Loucy (cell line): Measurements from ENCODE around the gene ACSF3.

ENCODE experiments used
- H2AFZ ChIP-seq: fragments of 200-600 bp; sonication (generic); 2 replicates; pipeline ENCODE4 v1.6.0; 2016; ENCODE audit warnings: antibody characterized with exemption, mild to moderate bottlenecking, low read length, moderate library complexity
- H3F3A ChIP-seq: fragments of 200-600 bp; 2 replicates; pipeline ENCODE4 v1.6.0; 2016; ENCODE audit warnings: antibody characterized with exemption, low read depth, mild to moderate bottlenecking
- H3K27me3 ChIP-seq: fragments of 200-600 bp; sonication (generic); 2 replicates; pipeline ENCODE4 v1.6.1; 2014; ENCODE audit warnings: low read length, mild to moderate bottlenecking; ENCODE audit not compliant: insufficient read depth, poor library complexity, severe bottlenecking
- H3K36me3 ChIP-seq: fragments of 200-600 bp; sonication (generic); 2 replicates; pipeline ENCODE4 v1.6.1; 2016; ENCODE audit warnings: low read length; ENCODE audit not compliant: insufficient read depth
- H3K4me1 ChIP-seq: fragments of 200-600 bp; sonication (generic); 2 replicates; pipeline ENCODE4 v1.5.1; 2014; ENCODE audit warnings: low read length, mild to moderate bottlenecking; ENCODE audit not compliant: insufficient read depth, poor library complexity, severe bottlenecking
- H3K4me2 ChIP-seq: fragments of 200-600 bp; sonication (generic); 2 replicates; pipeline ENCODE4 v1.6.0; 2014; ENCODE audit warnings: antibody characterized with exemption, low read length, low read depth, mild to moderate bottlenecking; ENCODE audit not compliant: poor library complexity, severe bottlenecking
- H3K4me3 ChIP-seq: fragments of 200-600 bp; sonication (generic); 2 replicates; pipeline ENCODE4 v1.5.1; 2014; ENCODE audit warnings: low read length, mild to moderate bottlenecking, mixed read lengths; ENCODE audit not compliant: poor library complexity, severe bottlenecking
- H3K79me2 ChIP-seq: fragments of 200-600 bp; sonication (generic); 2 replicates; pipeline ENCODE4 v1.6.1; 2014; ENCODE audit warnings: low read length; ENCODE audit not compliant: insufficient read depth
- H3K9ac ChIP-seq: fragments of 200-600 bp; sonication (generic); 2 replicates; pipeline ENCODE4 v1.6.0; 2014; ENCODE audit warnings: mild to moderate bottlenecking, low read depth, low read length, moderate library complexity; ENCODE audit not compliant: poor library complexity, severe bottlenecking
- H3K9me2 ChIP-seq: fragments of 200-600 bp; sonication (generic); replicated peaks from 2 replicates; pipeline ENCODE4 v1.6.1; 2016; ENCODE audit warnings: low read depth, low read length, mixed read lengths
- H3K9me3 ChIP-seq: fragments of 200-600 bp; sonication (generic); 2 replicates; pipeline ENCODE4 v1.6.1; 2014; ENCODE audit warnings: mild to moderate bottlenecking, antibody characterized with exemption, low read length, low read depth; ENCODE audit not compliant: insufficient read depth
- H4K20me1 ChIP-seq: fragments of 200-600 bp; sonication (generic); 2 replicates; pipeline ENCODE4 v1.6.0; 2014; ENCODE audit warnings: antibody characterized with exemption, low read length, mild to moderate bottlenecking; ENCODE audit not compliant: insufficient read depth, poor library complexity, severe bottlenecking
- EZH2phosphoT487 ChIP-seq: fragments of 200-600 bp; IDR thresholded peaks from 2 replicates; pipeline ENCODE4 v1.6.1; 2018; ENCODE audit warnings: antibody characterized with exemption, mild to moderate bottlenecking, moderate library complexity, borderline replicate concordance
- TF ChIP-seq, protein P1 (sequence below): fragments of 200-600 bp; sonication (generic); conservative IDR thresholded peaks from 2 replicates; pipeline ENCODE4 v1.5.1; 2014; ENCODE audit warnings: mild to moderate bottlenecking, antibody characterized with exemption, low read length

The ACSF3 gene

DNA sequence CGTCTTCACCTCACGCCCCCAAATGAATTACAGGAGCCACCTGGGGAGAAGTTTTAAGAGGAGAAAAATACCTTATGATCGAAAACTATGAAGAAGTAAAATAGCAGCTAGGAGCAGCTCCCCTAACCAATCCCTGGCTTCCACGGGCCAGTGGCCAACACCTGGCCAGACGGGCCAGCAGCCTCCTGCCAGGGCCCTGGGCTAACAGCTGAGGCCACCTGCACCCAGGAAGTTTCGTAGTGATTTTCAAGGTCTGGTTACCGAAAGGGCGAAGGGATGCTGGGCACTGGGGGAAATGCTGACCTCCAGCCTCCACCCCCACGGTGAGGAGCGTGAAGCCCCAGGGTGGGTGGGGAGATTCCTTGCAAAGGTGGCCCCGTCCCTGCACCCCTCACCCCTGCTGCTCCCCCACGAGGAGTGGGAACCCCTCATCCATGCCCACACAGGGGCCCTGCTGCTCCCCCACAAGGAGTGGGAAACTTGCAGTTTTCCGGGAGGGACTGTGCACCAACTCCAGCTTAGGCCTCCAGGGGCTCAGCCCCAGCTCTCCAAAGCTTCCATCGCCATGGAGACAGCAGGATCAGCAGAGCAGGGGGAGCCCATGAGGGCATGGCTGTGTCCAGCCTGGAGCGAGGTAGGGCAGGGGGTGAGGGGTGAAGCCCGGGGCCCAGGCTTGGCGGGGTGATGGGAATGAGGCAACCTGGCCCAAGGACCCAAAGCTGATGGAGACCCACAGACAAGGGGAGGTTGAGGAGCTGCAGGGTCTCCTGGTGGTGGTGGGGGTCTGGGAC is 31.9 kb upstream of the ACSF3 start:
- Histone ChIP-seq H3K9ac (no peak overlapping the region), H3K27me3 (no peaks in the 10 kb centered on the region), H3K4me2 (no peak overlapping the region), H3K79me2 (no peaks in the 10 kb centered on the region), H3K4me1 (no peaks in the 10 kb centered on the region), H3K9me2 (no peaks in the 10 kb centered on the region), H3K4me3 (no peak overlapping the region), H3K36me3 (no peaks in the 10 kb centered on the region), H3F3A (no peaks in the 10 kb centered on the region), H3K9me3 (no peaks in the 10 kb centered on the region), H2AFZ (no peak overlapping the region), H4K20me1 (no peaks in the 10 kb centered on the region)
- TF ChIP-seq EZH2phosphoT487, result no peak
- TF ChIP-seq, protein P1, sequence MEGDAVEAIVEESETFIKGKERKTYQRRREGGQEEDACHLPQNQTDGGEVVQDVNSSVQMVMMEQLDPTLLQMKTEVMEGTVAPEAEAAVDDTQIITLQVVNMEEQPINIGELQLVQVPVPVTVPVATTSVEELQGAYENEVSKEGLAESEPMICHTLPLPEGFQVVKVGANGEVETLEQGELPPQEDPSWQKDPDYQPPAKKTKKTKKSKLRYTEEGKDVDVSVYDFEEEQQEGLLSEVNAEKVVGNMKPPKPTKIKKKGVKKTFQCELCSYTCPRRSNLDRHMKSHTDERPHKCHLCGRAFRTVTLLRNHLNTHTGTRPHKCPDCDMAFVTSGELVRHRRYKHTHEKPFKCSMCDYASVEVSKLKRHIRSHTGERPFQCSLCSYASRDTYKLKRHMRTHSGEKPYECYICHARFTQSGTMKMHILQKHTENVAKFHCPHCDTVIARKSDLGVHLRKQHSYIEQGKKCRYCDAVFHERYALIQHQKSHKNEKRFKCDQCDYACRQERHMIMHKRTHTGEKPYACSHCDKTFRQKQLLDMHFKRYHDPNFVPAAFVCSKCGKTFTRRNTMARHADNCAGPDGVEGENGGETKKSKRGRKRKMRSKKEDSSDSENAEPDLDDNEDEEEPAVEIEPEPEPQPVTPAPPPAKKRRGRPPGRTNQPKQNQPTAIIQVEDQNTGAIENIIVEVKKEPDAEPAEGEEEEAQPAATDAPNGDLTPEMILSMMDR, result no peak

DNA sequence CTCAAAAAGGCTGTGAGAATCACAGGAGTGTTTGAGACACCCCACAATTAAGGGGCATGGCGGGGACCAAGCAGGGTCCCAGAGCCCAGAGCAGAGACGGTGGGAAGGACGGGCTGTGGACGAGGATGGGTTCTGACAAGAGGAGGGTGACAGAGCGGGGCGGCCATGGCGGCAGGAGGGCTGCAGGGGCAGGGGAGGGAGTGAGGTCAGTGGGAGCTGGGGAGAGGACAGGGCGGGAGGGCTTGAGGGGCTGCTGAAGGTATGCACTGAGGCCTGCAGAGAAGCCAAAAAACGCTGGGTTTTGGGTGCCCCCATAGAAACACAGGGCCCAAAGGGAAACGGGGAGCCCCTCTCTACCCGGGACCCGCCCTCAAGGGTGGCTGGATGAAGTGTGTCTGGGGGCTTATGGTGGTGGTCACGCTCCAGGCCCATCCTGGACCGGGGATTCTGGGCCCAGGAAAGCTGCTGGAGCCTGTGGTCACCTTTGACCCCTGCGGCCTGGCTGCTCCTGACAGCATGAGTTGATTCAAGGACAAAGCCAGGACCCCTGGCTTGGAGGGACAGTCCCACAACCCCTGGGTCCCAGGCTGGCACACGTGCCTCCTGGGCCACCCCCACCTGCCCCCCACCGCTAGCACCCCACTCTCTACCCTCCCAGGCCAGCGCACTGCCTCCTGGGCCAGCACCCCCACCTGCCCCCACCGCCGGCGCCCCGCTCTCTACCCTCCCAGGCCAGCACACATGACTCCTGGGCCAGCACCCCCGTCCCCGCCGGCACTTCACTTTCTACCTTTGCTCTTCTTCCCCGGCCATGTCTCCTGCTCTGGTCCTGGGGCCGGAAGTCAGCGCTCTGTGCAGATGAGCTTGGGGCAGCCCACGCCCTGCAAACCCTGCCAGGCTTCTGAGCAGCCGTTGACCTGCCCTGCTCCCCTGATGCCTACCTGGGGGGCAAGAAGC is 31.0 kb upstream of the ACSF3 start:
- no peaks in the 10 kb centered on the region for H3K79me2 ChIP-seq
- no peak overlapping the region for H3K4me3 ChIP-seq
- H3K4me2 ChIP-seq, result no peak overlapping the region
- no peak overlapping the region for H3K9ac ChIP-seq
- H3K9me3 ChIP-seq, result no peaks in the 10 kb centered on the region
- no peaks in the 10 kb centered on the region for H3K9me2 ChIP-seq
- no peaks in the 10 kb centered on the region for H4K20me1 ChIP-seq
- no peaks in the 10 kb centered on the region for H3K27me3 ChIP-seq
- no peak overlapping the region for H2AFZ ChIP-seq
- TF ChIP-seq, protein P1, result no peak
- no peak for TF ChIP-seq EZH2phosphoT487
- no peaks in the 10 kb centered on the region for H3K4me1 ChIP-seq
- H3K36me3 ChIP-seq, result no peaks in the 10 kb centered on the region
- H3F3A ChIP-seq, result no peaks in the 10 kb centered on the region

DNA sequence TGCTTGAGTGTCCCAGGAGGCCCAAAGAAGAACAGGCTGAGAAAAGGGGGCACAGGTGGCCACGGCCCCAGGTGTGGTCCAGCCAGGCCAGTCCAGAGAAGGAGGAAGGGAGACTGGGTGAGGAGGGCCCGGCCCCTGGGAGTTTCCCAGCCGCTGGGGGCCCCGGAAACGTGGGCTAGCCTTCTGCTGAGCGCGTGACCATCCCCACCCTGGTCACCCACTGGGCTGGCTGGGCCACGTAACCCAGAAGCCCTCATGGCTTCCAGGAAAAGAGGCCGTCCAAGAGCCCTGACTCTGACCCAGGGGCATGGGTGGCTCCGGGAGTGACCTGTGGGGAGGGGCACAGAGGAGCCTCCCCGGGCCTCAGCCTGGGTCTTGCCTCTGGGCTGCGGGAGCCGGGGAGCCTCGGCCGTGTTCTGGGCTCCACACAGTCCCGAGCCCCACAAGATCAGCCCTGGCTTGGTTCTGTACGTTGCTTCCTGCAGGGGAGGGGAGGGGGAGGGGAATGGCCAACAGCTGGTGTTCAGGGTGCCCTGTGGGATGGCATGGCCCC is 29.8 kb upstream of the ACSF3 start:
- no peak overlapping the region for H3K4me2 ChIP-seq
- H3K79me2 ChIP-seq, result no peaks in the 10 kb centered on the region
- H3K4me1 ChIP-seq, result no peaks in the 10 kb centered on the region
- H3K27me3 ChIP-seq, result no peaks in the 10 kb centered on the region
- H3K4me3 ChIP-seq, result no peak overlapping the region
- H2AFZ ChIP-seq, result no peak overlapping the region
- H3F3A ChIP-seq, result no peaks in the 10 kb centered on the region
- H3K36me3 ChIP-seq, result no peaks in the 10 kb centered on the region
- no peaks in the 10 kb centered on the region for H3K9me3 ChIP-seq
- no peak overlapping the region for H3K9ac ChIP-seq
- no peaks in the 10 kb centered on the region for H4K20me1 ChIP-seq
- TF ChIP-seq EZH2phosphoT487, result no peak
- TF ChIP-seq, protein P1, result no peak
- H3K9me2 ChIP-seq, result no peaks in the 10 kb centered on the region
